ENCODE data around the gene OXLD1. TPM values are rescaled to one million over a fixed set of nuclear protein-coding genes. Genes with fewer than 3 reads are reported as not detected.

The OXLD1 gene
- total and polyA plus RNA-seq, 2 donors, result 7.5 to 47.9 TPM

DNA sequence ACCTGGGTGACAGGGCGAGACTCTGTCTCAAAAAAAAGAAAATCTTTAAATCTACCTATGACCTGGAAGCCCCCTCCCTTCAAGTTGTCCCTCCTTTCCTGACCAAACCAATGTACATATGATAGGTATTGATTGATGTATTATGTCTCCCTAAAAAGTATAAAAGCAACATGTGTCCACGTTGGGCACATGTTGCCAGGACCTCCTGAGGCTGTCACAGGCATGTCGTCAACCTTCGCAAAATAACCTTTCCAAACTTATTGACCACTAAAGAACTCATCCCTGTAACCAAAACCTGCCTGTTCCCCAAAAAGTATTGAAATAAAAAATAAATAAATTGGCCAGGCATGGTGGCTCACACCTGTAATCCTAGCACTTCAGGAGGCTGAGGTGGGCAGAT is 4.4 kb downstream of the OXLD1 start:
- WGBS, result 91% methylated on average over 4 of the region's 4 CpGs
- H3K4me1 ChIP-seq (ENCODE audit: insufficient read depth), result no peaks in the 10 kb centered on the region
- no peak overlapping the region for H3K4me3 ChIP-seq (ENCODE audit: low read depth, low read length)
- no peaks in the 10 kb centered on the region for H3K36me3 ChIP-seq (ENCODE audit: insufficient read depth)
- no peak overlapping the region for H3K27ac ChIP-seq (ENCODE audit: low read depth)
- no peak for DNase-seq (ENCODE audit: extremely low spot score)

- WGBS, result 90% methylated on average over 9 of the region's 9 CpGs
- no peaks in the 10 kb centered on the region for H3K4me1 ChIP-seq (ENCODE audit: insufficient read depth)
- DNase-seq (ENCODE audit: extremely low spot score), result no peak
- no peak overlapping the region for H3K27ac ChIP-seq (ENCODE audit: low read depth)
- no peaks in the 10 kb centered on the region for H3K36me3 ChIP-seq (ENCODE audit: insufficient read depth)
- no peak overlapping the region for H3K4me3 ChIP-seq (ENCODE audit: low read depth, low read length)
These were observed 6.0 kb downstream of the OXLD1 start for GRCh38 chr17:81660441-81660840.

DNA sequence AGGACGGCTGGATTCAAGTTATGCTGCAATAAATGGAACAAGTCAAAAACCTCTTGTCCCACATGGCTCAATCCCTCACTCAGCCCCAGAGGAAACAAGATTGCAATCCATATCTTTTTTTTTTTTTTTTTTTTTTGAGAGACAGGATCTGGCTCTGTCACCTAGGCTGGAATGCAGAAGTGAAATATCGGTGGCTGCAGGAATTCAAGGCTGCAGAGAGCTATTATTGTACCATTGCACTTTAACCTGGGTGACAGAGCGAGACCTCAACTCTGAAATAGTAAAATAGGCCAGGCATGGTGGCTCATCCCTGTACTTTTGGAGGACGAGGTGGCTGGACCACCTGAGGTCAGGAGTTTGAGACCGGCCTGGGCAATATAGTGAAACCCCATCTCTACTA is 7.4 kb downstream of the OXLD1 start:
- no peaks in the 10 kb centered on the region for H3K4me1 ChIP-seq (ENCODE audit: insufficient read depth)
- no peaks in the 10 kb centered on the region for H3K36me3 ChIP-seq (ENCODE audit: insufficient read depth)
- H3K4me3 ChIP-seq (ENCODE audit: low read depth, low read length), result no peak overlapping the region
- no peak for DNase-seq (ENCODE audit: extremely low spot score)
- H3K27ac ChIP-seq (ENCODE audit: low read depth), result no peak overlapping the region
- 76% methylated on average over 5 of the region's 5 CpGs for WGBS

DNA sequence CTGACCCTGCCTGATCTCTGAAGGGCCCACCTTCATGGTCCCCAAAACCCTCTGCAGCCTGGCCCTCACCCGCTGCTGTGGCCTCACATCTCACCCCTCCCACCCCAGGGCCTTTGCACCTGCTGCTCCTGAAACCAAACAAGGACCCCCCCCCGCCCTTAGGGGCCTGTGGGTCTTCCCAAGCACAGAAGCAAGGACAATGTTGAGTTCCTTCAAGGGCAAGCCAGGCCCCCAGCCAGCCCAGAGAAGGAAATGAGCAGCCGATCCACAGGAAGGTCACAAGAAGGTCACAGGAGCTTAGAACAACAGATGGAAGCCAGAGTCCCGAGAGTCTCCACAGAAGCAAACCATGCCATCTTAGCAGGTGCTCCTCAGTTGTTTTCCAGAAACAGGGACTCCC is 9.6 kb downstream of the OXLD1 start:
- H3K36me3 ChIP-seq (ENCODE audit: insufficient read depth), result no peaks in the 10 kb centered on the region
- no peak overlapping the region for H3K4me3 ChIP-seq (ENCODE audit: low read depth, low read length)
- 50% methylated on average over 4 of the region's 4 CpGs for WGBS
- no peak for DNase-seq (ENCODE audit: extremely low spot score)
- H3K27ac ChIP-seq (ENCODE audit: low read depth), result no peak overlapping the region
- no peaks in the 10 kb centered on the region for H3K4me1 ChIP-seq (ENCODE audit: insufficient read depth)

GRCh38 chr17:81656118-81656743 is 10.2 kb downstream of the OXLD1 start, which contains the start of gene PDE6G:
PDE6G (minus strand) TSS chr17:81656542; CDS start chr17:81653305, 3,237 bp downstream.
- no peak within 1 kb of the TSS for H3K4me3 ChIP-seq (ENCODE audit: low read depth, low read length)
- WGBS, result 84% methylated on average over 15 of the region's 15 CpGs
- H3K36me3 ChIP-seq (ENCODE audit: insufficient read depth), result no peaks in the 10 kb centered on the region
- no peaks in the 10 kb centered on the region for H3K4me1 ChIP-seq (ENCODE audit: insufficient read depth)
- H3K27ac ChIP-seq (ENCODE audit: low read depth), result no peak within 1 kb of the TSS
- no peak for DNase-seq (ENCODE audit: extremely low spot score)

DNA sequence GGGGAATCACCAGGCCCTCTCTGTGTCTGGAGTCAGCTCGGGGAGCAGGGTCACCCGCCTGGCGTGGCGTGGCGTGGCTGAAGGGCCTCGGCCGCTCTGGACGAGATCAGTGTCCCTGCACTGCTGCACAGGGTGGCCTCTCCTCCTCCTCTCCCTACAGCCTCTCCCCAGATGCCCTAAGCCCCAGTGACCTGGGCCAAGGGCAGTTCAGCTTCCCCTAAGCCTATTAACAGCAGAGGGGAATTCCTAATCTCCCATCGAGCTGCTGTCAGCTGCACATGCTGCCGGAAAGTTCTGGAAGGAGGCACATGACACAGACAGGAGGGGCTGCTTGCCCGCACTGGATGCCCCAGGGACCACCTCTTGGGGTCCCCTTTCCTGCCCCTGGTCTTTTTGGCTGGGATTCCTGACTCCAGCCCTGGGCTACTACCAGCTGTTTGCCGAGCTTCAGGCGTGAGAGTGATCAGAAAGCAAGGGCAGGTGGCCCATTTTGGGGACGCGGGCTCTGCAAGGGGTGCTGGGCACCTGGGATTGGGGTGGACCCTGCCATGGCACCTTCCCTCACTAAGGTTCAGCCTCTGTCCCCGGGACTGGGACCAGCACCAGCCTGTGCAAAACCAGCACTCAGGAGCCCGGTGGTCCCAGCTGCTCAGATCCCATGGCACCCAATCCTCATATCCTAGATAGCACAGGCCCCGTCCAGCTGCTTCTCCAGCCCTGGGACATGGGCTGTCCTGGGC is 10.9 kb downstream of the OXLD1 start:
- Histone ChIP-seq H3K4me1 (ENCODE audit: insufficient read depth) (no peaks in the 10 kb centered on the region), H3K36me3 (ENCODE audit: insufficient read depth) (no peaks in the 10 kb centered on the region), H3K27ac (ENCODE audit: low read depth) (no peak overlapping the region), H3K4me3 (ENCODE audit: low read depth, low read length) (no peak overlapping the region)
- no peak for DNase-seq (ENCODE audit: extremely low spot score)
- whole genome bisulfite sequencing, result 71% methylated on average over 18 of the region's 18 CpGs

- Histone ChIP-seq H3K4me3 (ENCODE audit: low read depth, low read length) (no peak overlapping the region), H3K27ac (ENCODE audit: low read depth) (no peak overlapping the region), H3K36me3 (ENCODE audit: insufficient read depth) (no peaks in the 10 kb centered on the region), H3K4me1 (ENCODE audit: insufficient read depth) (no peaks in the 10 kb centered on the region)
- DNase-seq (ENCODE audit: extremely low spot score), result no peak
- WGBS, result 27% methylated on average over 27 of the region's 27 CpGs
These were observed 13.3 kb downstream of the OXLD1 start for GRCh38 chr17:81652906-81653771.

DNA sequence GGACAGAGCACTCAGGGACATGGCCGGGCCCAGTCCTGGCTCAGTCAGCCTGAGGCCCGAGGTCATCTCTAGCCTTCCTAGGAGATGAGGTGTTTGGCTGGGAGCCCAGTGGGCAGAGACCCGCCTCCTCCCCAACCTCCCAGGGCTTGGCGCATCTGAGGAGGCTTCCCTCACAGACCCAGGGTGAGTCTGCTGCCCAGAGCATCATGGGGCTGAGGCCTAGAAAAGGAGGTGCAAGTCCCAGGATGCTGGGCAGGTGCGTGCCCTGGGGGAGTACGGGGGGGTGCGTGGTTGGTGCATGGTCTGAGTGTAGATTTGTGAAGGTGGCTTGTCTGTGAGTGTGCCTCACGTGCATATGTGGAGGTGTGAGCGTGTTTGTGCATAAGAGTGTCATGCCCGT is 14.7 kb downstream of the OXLD1 start:
- no peak overlapping the region for H3K4me3 ChIP-seq (ENCODE audit: low read depth, low read length)
- WGBS, result 72% methylated on average over 10 of the region's 10 CpGs
- no peaks in the 10 kb centered on the region for H3K36me3 ChIP-seq (ENCODE audit: insufficient read depth)
- H3K4me1 ChIP-seq (ENCODE audit: insufficient read depth), result no peaks in the 10 kb centered on the region
- DNase-seq (ENCODE audit: extremely low spot score), result no peak
- no peak overlapping the region for H3K27ac ChIP-seq (ENCODE audit: low read depth)

GRCh38 chr17:81650951-81651350 is 15.5 kb downstream of the OXLD1 start:
- Histone ChIP-seq H3K4me3 (ENCODE audit: low read depth, low read length) (no peak overlapping the region), H3K4me1 (ENCODE audit: insufficient read depth) (no peaks in the 10 kb centered on the region), H3K36me3 (ENCODE audit: insufficient read depth) (no peaks in the 10 kb centered on the region), H3K27ac (ENCODE audit: low read depth) (no peak overlapping the region)
- DNase-seq (ENCODE audit: extremely low spot score), result no peak
- 68% methylated on average over 9 of the region's 9 CpGs for WGBS

GRCh38 chr17:81648707-81649085 is 17.7 kb downstream of the OXLD1 start:
- H3K4me3 ChIP-seq (ENCODE audit: low read depth, low read length), result no peak overlapping the region
- 57% methylated on average over 14 of the region's 14 CpGs for WGBS
- H3K36me3 ChIP-seq (ENCODE audit: insufficient read depth), result no peaks in the 10 kb centered on the region
- no peaks in the 10 kb centered on the region for H3K4me1 ChIP-seq (ENCODE audit: insufficient read depth)
- DNase-seq (ENCODE audit: extremely low spot score), result no peak
- H3K27ac ChIP-seq (ENCODE audit: low read depth), result no peak overlapping the region

DNA sequence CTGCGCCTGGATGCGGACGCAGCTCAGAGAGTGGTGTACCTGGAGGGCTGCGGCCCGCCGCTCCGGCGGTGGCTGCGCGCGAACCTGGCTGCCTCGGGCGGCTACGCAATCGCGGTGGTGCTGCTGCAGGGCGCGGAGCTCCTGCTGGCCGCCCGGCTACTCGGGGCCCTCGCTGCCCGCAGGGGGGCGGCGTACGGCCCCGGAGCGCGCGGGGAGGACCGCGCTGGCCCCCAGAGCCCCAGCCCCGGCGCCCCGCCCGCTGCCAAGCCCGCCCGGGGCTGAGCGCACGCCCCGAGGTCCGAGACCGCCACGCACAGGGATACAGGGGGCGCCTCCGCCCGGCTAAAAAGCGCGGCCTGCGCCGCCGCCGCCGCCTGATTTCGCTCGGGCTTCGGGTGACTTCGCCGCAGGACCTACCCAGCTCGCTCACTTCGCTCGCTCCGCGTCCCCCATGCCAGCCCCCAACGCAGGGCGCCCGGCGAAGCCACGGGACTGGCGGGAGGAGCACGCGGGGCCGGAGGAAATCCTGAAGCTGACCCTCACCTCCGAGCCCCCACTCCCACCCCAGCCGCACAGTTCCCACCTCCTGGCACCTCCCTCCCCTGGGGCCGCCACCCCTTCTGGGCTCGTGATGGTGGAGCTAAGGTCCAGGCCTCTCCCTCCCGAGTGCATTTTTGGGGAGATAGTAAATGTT is 18.2 kb downstream of the OXLD1 start:
- H3K4me1 ChIP-seq (ENCODE audit: insufficient read depth), result no peaks in the 10 kb centered on the region
- no peak overlapping the region for H3K27ac ChIP-seq (ENCODE audit: low read depth)
- no peak for DNase-seq (ENCODE audit: extremely low spot score)
- H3K4me3 ChIP-seq (ENCODE audit: low read depth, low read length), result no peak overlapping the region
- H3K36me3 ChIP-seq (ENCODE audit: insufficient read depth), result no peaks in the 10 kb centered on the region
- WGBS, result 5% methylated on average over 78 of the region's 78 CpGs

DNA sequence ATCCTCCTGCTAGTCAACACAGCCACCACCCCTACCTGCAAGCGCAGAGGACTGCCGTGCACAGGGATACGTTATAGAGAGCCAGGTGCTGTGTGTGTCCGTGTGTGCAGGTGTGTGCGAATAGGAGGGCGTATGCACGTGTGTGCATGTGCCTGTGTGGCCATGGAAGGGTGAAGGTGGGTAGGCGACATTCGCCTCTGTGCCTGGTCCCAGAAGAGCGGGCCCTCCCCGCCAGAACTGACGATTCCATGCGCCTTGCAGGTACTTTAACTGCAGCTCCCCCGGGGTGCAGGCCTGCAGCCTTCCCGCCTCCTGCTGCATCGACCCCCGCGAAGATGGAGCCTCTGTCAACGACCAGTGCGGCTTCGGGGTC is 18.8 kb downstream of the OXLD1 start:
- 29% methylated on average over 21 of the region's 21 CpGs for WGBS
- no peak for DNase-seq (ENCODE audit: extremely low spot score)
- Histone ChIP-seq H3K27ac (ENCODE audit: low read depth) (no peak overlapping the region), H3K36me3 (ENCODE audit: insufficient read depth) (no peaks in the 10 kb centered on the region), H3K4me3 (ENCODE audit: low read depth, low read length) (no peak overlapping the region), H3K4me1 (ENCODE audit: insufficient read depth) (no peaks in the 10 kb centered on the region)

GRCh38 chr17:81646869-81647600 is 19.4 kb downstream of the OXLD1 start:
- H3K36me3 ChIP-seq (ENCODE audit: insufficient read depth), result no peaks in the 10 kb centered on the region
- no peak overlapping the region for H3K27ac ChIP-seq (ENCODE audit: low read depth)
- 71% methylated on average over 12 of the region's 12 CpGs for WGBS
- DNase-seq (ENCODE audit: extremely low spot score), result no peak
- H3K4me1 ChIP-seq (ENCODE audit: insufficient read depth), result no peaks in the 10 kb centered on the region
- H3K4me3 ChIP-seq (ENCODE audit: low read depth, low read length), result no peak overlapping the region

Data from urinary bladder (tissue), 4 donors.